Pons (tissue), 1 donor: ENCODE data around the gene ZNF557.

ENCODE experiments used
- DNase-seq: peaks from one replicate; pipeline ENCODE4 v3.0.0-alpha.2; 2016; ENCODE audit warnings: low spot score

The ZNF557 gene

DNA sequence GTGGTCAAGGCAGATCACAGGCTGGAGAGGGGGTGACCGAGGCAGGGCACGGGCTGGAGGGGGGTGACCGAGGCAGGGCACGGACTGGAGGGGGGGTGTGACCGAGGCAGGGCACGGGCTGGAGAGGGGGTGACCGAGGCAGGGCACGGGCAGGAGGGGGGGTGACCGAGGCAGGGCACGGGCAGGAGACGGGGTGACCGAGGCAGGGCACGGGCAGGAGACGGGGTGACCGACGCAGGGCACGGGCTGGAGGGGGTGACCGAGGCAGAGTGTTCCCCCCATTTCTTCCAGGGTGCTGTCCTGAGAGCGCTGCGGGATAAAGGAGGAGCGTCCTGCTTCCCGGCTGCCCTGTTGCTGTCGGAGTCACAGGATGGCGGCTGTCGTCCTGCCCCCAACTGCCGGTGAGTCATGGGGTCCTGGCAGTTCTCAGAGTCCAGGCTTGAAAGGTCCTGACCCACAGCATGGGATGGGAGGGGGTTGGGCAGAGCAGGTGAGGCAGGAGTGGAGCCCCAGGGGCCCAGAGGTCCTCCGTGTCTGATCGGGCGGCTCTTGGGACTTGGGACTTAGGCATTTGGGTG lies 5.3 kb downstream of the ZNF557 start:
- no peak for DNase-seq

DNA sequence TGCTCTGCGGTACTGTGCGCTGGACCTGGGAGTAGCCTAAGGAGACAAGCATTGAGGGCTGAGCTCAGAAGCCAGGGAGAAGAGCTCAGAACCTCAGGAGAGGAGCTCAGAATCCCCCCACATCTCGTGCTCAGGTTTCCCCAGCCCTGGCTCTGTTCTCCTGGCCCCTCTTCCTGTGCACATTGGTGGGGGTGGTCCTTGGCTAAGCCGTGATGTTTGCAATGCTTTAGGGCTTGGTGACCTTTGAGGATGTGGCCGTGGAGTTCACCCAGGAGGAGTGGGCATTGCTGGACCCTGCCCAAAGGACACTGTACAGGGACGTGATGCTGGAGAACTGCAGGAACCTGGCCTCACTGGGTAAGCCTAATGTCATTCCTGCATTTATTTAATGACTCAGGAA lies 6.6 kb downstream of the ZNF557 start:
- DNase-seq: no peak

DNA sequence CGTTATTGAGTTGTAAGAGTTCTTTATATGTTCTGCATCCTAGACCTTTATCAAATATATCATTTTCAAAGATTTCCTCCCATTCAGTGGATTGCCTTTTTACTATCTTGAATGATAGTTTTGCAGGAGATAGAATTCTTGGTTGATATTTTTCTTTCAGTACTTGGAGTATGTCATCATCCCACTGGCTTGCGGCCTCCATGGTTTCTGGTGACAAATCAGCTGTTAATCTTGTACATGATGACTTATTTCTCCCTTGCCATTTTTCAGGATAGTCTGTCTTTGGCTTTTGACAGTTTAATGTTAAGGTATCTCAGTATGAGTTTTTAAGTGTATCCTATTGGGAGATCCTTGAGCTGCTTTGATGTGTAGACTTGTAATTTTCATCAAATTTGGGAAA lies 8.5 kb downstream of the ZNF557 start:
- DNase-seq: no peak

DNA sequence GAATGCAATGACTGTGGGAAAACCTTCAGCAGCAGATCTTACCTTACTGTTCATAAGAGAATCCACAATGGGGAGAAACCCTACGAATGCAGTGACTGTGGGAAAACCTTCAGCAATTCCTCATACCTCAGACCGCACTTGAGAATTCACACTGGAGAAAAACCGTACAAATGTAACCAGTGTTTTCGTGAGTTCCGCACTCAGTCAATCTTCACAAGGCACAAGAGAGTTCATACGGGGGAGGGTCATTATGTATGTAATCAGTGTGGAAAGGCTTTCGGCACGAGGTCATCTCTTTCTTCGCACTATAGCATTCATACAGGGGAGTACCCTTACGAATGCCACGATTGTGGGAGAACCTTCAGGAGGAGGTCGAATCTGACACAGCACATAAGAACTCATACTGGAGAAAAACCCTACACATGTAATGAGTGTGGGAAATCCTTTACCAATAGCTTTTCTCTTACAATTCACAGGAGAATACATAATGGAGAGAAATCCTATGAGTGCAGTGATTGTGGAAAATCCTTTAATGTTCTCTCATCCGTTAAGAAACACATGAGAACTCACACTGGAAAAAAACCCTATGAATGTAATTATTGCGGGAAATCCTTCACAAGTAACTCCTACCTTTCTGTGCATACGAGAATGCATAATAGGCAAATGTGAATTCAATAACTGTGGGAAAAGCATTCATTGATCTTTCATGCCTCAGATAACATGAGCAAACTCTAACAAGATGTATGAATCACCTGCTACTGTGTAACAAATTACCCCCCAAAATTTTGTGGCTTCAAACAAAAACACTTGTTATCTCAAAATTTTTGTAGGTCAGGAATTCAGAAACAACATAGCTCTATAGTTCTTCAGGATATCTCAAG lies 13.8 kb downstream of the ZNF557 start:
- DNase-seq: no peak

DNA sequence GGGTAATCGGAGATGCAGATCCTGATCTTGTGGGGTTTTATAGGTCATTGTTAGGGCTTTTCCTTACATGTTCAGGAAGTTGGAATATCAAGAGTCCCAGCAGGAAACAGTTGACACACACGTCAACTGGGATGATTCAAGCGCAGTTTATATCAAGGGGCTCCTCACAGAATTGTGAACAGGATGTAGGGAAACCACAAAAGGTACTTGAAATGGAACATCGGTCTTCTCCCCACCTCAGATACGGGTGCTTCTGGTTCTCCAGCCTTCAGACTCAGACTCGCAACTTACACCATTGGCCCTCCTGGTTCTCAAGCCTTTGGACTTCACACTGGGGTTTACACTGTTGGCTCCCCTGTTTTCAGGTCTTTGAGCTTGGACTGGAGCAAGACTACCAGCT lies 19.5 kb downstream of the ZNF557 start:
- no peak for DNase-seq

DNA sequence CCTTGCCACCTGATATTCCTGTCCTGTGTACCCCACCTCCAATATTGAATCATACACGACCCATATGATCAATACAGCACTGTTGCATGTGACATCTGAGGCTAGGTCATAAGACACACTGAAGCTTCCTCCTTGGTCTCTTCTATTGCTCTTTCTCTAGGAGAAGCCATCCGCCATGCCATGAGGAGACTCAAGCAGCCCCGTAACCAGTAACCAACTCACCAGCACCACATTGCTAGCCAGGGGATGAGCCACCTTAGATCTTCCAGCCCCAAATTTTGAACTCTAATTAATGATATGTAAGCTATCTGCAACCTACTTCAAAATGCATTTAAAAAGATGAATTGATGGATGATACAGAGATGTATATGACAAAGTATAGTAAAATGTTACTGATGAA lies 28.6 kb downstream of the ZNF557 start:
- DNase-seq: no peak

DNA sequence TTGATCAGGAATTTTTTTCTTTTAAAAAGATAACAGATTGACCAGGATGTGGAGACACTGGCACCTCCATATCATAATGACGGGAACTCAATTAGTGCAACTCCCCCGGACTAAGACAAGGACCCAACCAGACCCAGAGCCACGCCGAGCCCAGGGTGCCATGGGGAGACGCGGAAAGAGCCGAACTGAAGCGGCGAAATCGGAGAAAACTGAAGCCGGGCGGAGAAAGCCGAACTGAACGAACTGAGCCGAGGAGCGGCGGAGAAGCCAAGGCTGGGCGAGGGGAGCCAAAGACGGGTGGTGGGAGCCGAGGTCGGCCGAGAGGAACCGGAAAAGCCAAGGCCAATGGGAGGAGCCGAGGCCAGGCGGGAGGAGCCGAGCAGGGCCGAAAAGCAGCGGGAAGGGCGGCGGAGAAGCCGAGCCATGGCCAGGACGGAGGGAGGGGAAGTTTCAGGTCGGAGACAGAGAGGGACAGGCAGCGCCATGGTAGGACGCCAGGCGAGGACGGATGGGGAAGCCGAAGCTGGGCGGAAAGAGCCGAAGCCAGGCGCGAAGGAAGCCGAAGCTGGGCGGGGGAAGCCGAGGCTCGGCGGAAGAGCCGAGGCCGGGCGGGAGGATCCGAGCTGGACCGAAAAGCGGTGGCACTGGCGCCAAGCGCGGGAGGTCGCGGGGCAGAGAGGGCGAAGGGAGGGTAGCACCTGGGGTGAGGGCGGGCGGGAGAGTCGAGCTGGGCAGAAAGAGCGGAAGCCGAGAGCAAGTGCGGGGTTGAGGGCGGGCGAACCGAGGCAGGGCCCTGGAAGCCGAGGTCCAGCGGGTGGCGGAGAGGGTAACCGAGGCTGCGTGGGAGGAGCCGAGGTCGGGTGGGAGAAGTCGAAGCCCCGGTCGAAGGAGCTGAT lies 29.4 kb downstream of the ZNF557 start:
- DNase-seq: peak; percentile 88

DNA sequence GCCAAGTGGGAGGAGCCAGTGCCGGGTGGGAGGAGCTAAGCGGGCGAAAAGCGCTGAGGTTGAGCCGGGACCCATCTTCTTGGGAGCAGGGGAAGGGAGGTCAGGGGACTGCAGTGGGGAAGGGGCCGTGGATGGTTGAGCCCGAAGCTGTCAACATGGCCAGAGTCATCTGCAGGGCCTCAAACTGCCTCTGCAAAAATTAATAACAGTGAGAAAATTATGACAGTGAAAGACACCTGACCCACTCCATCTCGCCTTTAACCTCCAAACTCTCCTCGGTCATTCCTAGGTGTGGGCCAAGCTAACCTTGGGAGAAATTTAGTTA lies 30.1 kb downstream of the ZNF557 start:
- no peak for DNase-seq

DNA sequence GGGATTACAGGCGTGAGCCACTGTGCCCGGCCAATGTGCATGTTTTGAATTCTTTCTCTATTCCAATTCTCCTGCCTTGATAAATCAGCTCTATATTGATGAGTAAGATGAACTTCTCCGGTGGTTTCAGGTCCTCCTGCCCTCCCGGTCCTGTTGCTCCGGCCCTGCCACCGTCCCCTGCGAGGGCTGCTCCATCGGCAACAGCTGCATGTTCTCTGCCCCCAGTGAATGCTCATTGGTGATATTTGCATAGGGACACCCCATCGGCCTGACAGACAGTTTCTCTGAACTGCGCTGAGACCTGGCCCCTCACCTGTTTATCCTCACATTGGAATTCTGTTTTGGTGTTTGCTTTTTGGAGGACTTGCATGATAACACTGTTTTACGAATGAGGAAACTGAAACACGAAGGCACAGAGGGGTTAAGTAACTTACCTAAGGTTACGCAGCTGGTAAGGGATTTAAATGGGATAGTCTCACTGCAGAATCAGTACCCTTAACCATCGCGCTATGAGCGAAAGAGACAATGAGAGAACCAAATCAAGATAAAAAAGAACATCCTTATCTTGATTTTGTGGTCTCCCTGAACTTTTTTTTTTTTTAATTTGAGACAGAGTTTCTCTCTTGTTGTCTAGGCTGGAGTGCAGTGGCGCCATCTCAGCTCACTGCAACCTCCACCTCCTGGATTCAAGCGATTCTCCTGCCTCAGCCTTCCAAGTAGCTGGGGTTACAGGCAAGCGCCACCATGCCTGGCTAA lies 32.2 kb downstream of the ZNF557 start:
- no peak for DNase-seq

DNA sequence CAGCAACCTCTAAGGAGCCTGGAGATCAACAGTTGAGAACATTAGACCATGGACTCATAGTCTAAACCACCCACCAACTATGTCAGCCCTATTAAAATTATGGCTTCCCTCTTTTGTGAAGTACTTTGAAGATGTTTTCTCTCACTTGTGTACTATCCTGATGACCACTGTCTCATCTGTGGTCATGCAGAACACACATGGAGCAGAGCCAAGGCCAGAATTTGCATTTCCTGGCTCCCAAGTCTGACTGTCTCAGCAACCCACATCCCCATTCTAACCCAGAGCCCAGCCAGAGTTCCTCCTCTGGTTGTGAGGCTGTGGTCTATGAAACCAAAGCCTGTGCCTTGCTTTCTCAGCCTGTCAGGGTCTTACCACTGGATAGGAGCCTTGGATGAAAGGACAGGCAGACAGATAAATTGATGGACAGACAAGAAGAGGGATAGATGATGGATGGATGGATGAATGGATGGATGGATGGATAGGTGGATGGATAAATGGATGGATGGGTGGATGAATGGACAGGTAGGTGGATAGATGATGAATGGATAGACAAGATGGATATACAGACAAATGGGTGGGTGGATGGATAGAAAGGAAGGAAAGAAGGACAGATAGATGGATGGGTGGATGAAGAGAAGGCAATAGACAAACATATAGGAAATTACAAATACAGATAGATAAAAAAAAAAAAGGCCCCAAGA lies 35.4 kb downstream of the ZNF557 start:
- peak; percentile 52 for DNase-seq

DNA sequence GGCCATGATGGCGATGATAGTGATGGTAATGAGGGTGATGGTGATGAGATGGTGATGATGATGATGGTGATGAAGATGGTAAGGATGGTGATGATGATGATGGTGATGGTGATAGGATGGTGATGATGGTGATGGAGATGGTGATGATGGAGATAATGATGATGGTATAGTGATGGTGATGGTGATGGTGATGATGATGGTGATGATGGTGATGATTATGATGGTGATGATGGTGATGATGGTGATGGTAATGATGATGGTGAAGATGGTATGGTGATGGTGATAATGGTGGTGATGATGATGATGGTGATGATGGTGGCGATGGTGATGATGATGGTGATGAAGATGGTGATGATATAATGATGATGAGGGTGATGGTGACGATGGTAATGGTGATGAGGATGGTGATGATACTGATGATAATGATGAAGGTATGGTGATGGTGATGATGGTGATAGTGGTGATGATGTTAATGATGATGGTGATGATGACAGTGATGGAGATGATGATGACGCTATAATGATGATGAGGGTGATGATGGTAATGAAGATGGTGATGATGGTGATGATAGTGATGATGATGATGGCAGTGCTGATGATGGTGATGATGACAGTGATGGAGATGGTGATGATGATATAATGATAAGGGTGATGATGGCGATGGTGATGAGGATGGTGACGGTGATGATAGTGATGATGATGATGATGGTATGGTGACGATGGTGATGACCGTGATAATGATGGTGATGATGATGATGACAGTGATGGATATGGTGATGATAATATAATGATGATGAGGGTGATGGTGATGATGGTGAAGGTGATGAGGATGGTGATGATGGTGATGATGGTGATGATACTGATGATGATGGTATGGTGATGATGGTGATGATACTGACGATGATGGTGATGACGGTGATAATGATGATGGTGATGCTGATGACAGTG lies 37.5 kb downstream of the ZNF557 start:
- DNase-seq: no peak

DNA sequence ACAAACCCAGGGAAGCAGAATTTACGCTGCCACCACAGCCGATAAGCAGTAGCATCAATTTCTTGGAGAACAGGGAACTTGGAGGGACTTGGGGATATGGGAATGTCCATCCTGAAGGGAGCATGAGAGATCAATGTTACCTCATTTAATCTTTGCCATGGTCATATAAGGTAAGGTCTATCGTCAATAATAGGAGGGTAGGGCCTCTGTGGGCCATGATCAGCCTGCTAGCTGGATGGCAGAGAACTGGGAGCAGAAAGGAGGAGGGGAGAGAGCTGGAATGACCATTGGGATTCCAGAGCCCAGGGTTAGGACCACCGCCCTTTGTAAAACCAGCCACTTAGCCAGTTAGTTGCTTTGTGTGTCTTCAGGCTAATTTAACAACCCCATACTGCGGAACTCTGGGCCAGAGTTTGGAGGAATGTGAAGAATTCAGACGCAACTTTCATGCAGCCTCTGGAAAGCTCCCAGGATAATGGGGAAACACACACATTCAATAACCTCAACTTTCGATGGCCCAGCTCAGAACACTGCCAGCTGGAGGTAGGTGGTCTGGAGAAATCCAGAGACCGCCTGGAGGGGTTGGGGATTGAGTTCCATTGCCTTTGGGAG lies 40.3 kb downstream of the ZNF557 start:
- no peak for DNase-seq

DNA sequence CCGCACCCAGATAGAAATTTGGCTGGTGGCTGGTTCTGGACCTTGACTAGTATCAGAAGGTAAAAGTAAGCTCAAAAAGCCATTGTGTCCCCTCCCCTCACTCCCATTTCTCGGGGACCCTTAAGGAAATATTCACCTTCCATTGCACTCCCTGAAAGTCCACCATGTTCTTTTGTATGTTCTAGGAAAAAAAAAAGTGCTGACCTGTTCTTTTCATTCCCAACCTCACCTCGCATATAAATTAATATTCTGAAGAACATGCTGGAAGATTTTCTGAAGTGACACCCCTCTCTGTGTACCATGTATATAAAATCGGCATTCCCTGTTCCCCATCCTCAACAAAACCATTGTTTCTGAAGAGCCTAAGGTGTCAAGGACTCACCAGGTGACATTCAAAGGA lies 43.2 kb downstream of the ZNF557 start:
- DNase-seq: no peak

DNA sequence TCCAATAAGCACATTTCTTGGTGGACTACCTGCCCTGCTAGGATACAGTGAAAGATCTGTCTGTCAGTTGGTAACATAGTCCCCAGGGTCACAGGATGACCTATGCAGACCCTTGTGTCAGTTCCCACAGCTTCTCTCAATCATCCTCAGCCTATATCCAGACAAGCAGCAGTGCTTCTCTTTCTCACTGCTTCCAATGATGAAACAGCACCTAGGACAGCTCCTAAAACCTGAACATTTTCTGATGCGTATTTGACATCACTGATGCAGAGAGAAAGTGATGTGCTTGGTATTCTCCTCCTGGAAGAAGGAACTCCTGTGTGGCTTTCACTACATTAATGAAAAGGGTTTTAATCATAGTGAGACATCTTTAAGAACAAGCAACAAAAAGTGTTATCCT lies 43.7 kb downstream of the ZNF557 start:
- no peak for DNase-seq

DNA sequence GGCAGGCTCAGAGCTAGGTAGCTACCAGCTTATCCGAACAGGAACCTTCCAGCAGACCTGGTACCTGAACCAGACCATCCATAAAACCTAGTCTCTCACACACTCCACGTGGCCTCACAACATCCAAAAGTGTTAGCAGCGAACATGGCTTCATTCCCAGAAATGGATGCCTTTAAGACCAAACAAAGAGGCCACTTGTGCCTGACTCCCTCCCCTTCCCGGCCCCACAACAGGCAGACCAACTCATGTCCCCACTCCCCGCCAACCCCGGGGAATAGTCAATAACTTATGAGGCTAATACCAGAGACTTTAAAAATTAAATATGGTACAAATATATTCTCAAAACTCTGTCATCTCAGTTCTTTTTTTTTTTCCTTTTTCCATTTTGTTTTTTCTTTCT lies 46.2 kb downstream of the ZNF557 start:
- peak; percentile 97 for DNase-seq

DNA sequence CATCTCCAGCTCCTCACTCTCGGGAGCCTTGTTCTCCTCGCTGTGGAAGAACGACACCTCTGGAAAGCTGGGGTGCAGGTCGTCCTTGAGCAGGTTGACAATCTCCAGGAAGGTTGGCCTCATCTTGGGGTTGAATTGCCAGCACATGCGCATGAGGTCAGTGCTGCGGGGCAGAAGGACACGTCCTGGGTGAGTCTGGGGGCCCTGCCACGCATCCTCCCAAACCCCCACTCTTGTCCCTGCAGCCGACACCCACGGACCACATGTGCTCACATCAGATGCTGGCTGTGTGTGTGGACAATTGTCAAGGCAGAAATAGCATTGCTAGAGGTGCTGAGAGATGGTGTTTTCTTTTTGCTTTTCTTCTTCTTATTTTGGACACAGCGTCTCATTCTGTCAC lies 47.7 kb downstream of the ZNF557 start:
- DNase-seq: no peak

DNA sequence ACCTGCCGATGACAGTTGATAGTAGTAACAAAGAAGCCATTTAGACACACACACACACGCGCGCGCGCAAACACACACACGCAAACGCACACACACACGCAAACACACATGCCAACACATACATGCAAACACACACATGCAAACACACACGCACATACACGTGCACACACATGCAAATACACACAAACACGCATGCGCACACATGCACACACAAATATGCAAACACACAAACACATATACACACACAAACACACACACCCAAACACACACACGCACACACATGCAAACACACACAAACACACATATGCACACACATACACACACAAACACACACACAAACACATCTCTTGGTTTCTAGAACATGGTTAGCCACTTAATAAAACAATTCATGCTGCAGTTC lies 50.1 kb downstream of the ZNF557 start:
- DNase-seq: no peak

DNA sequence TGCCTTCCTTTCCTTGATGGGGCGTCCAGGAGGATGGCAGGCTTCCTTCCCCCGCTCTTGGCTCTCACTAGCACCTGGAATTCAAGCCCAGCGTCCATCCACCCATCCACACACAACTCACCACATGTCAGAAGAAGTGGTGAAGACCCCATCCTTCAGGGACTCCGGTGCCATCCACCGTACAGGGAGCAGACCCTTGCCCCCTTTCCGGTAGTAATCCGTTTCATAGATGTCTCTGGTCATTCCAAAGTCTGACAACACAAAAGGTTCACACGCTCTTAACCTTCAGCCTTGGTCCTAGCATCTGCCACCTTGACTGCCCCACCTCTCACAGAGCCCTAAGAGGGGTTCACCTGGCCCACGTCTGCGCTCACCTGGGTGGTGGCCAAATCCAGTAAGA lies 51.0 kb downstream of the ZNF557 start:
- DNase-seq: no peak

DNA sequence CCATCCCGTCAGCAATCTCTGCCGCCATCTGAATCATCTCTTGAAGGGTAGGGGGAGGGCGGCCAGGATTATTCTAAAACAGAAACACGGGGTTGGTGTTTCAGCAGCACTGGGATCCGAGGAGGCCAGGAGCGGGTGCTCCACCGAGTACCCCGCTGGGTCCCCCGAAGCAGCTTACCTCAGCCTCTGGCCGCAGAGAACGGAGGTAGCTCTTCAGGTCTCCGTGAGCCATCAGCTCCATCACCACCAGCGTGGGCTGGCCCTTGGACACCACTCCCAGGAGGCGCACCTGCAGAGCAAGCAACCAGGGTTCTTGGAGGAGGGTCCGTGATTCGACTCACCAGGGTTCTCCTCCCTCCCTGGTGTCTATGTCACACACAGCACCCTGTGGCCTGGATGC lies 53.2 kb downstream of the ZNF557 start:
- no peak for DNase-seq

DNA sequence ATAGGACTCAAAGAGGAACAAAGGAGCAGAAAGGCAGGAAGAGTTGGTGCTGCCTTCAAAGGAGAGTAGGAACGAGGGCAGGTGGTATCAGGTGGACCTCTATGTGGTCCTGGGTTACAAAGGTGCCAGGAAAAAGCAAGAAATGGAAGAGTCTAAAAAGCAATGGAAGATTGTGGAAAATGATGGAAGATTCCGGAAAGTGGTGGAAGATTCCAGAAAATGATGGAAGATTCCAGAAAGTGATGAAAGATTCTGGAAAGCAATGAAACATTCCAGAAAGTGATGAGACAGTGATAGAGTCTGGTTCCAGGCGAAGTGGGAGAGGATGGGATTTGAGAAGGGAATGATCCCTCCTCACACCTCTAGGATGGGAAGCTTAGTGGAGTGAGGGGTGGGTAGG lies 55.3 kb downstream of the ZNF557 start:
- DNase-seq: no peak
